GM23338 (cell line): ENCODE data around the gene FAM8A1. TPM values are rescaled to one million over a fixed set of nuclear protein-coding genes. Genes with fewer than 3 reads are reported as not detected.
A peak's percentile ranks its signal among the peaks of the same experiment; 100 is the strongest.

Experiments
- ATAC-seq: fragments of 200-7000 bp; cut with Tn5 transposase; 3 replicates; pipeline ENCODE4 v1.9.1; 2020
- DNase-seq: peaks from one replicate; pipeline ENCODE4 v3.0.0-alpha.2; 2015; ENCODE audit warnings: low spot score
- H2AFZ ChIP-seq: fragments of 200-600 bp; sonication (generic); 2 replicates; pipeline ENCODE4 v1.8.0; 2016; ENCODE audit warnings: antibody characterized with exemption, mild to moderate bottlenecking, moderate library complexity
- H3F3A ChIP-seq: fragments of 200-600 bp; sonication (generic); replicated peaks from 2 replicates; pipeline ENCODE4 v1.8.0; 2017; ENCODE audit warnings: antibody characterized with exemption, mixed run types, low read depth
- H3K27ac ChIP-seq: fragments of 200-600 bp; sonication (generic); 2 replicates; pipeline ENCODE4 v1.6.1; 2016; ENCODE audit warnings: low read depth
- H3K27me3 ChIP-seq: fragments of 200-600 bp; sonication (generic); 2 replicates; pipeline ENCODE4 v1.8.0; 2016; ENCODE audit warnings: mild to moderate bottlenecking, mixed run types, moderate library complexity; ENCODE audit not compliant: insufficient read depth
- H3K36me3 ChIP-seq: fragments of 200-600 bp; sonication (generic); 2 replicates; pipeline ENCODE4 v1.8.0; 2016; ENCODE audit warnings: mild to moderate bottlenecking; ENCODE audit not compliant: insufficient read depth
- H3K4me1 ChIP-seq: fragments of 200-600 bp; sonication (generic); 2 replicates; pipeline ENCODE4 v1.8.0; 2016; ENCODE audit warnings: mild to moderate bottlenecking, moderate library complexity; ENCODE audit not compliant: insufficient read depth
- H3K4me2 ChIP-seq: fragments of 200-600 bp; sonication (generic); 2 replicates; pipeline ENCODE4 v1.7.1; 2017; ENCODE audit warnings: mixed run types
- H3K4me3 ChIP-seq: fragments of 200-600 bp; sonication (generic); 2 replicates; pipeline ENCODE4 v1.6.1; 2016; ENCODE audit warnings: mixed run types
- H3K79me2 ChIP-seq: fragments of 200-600 bp; sonication (generic); replicated peaks from 2 replicates; pipeline ENCODE4 v1.8.0; 2017; ENCODE audit warnings: mild to moderate bottlenecking; ENCODE audit not compliant: insufficient read depth
- H3K9me2 ChIP-seq: fragments of 200-600 bp; sonication (generic); 2 replicates; pipeline ENCODE4 v1.8.0; 2017; ENCODE audit not compliant: insufficient read depth
- H4K20me1 ChIP-seq: fragments of 200-600 bp; sonication (generic); replicated peaks from 2 replicates; pipeline ENCODE4 v1.8.0; 2017; ENCODE audit warnings: mild to moderate bottlenecking; ENCODE audit not compliant: insufficient read depth
- H3K27ac Mint-ChIP-seq: 2 replicates; pipeline ENCODE4 v1.8.0; 2020; ENCODE audit warnings: inconsistent platforms, mild to moderate bottlenecking, moderate library complexity, mixed read lengths
- H3K27me3 Mint-ChIP-seq: 3 replicates; pipeline ENCODE4 v1.8.0; 2022; ENCODE audit warnings: low read depth, mild to moderate bottlenecking, moderate library complexity, mixed read lengths, inconsistent platforms; ENCODE audit not compliant: insufficient read depth, poor library complexity
- H3K36me3 Mint-ChIP-seq: 3 replicates; pipeline ENCODE4 v1.8.0; 2021; ENCODE audit warnings: low read depth, mild to moderate bottlenecking, inconsistent platforms, moderate library complexity, mixed read lengths
- H3K4me1 Mint-ChIP-seq: 3 replicates; pipeline ENCODE4 v1.8.0; 2020; ENCODE audit warnings: mild to moderate bottlenecking, inconsistent platforms, mixed read lengths
- H3K4me3 Mint-ChIP-seq: 3 replicates; pipeline ENCODE4 v1.8.0; 2021; ENCODE audit warnings: moderate library complexity, mild to moderate bottlenecking, inconsistent platforms, mixed read lengths
- H3K9me3 Mint-ChIP-seq: 3 replicates; pipeline ENCODE4 v1.8.0; 2020; ENCODE audit warnings: moderate library complexity, mild to moderate bottlenecking, inconsistent platforms, mixed read lengths
- CREB1 ChIP-seq: fragments of 250-450 bp; sonication (Bioruptor Pico); IDR thresholded peaks from 2 replicates; pipeline ENCODE4 v1.5.0; 2020; ENCODE audit warnings: low read depth, mild to moderate bottlenecking, moderate library complexity
- CTCF ChIP-seq, 2 experiments: fragments of 200-600 bp in 1 of 2; sonication (generic) in 1 of 2; conservative IDR thresholded peaks; 2 replicates each; pipeline versions ENCODE4 v1.5.1 to v1.6.1; 2016 to 2017; ENCODE audit warnings: antibody characterized with exemption in 2 of 2, low read depth in 2 of 2, mild to moderate bottlenecking in 2 of 2, moderate library complexity in 1 of 2
- EZH2 ChIP-seq: fragments of 200-600 bp; sonication (generic); IDR thresholded peaks from one replicate; pipeline ENCODE4 v1.8.0; 2017; ENCODE audit warnings: antibody characterized with exemption, mild to moderate bottlenecking, low read depth; ENCODE audit not compliant: unreplicated experiment
- JUNB ChIP-seq: IDR thresholded peaks from one replicate; pipeline ENCODE4 v1.6.1; 2016; ENCODE audit warnings: antibody characterized with exemption; ENCODE audit not compliant: unreplicated experiment
- NANOG ChIP-seq: IDR thresholded peaks from 2 replicates; pipeline ENCODE4 v1.6.1; 2016; ENCODE audit warnings: antibody characterized with exemption, borderline replicate concordance
- POLR2AphosphoS5 ChIP-seq: IDR thresholded peaks from 2 replicates; pipeline ENCODE4 v1.6.1; 2016; ENCODE audit warnings: antibody characterized with exemption, low read depth
- ZNF331 ChIP-seq: fragments of 250-450 bp; sonication (Bioruptor Pico); IDR thresholded peaks from 2 replicates; pipeline ENCODE4 v1.5.0; 2020; ENCODE audit warnings: low read depth, mild to moderate bottlenecking, moderate library complexity
- polyA plus RNA-seq: library from polyadenylated mRNA; unstranded; fragments of >200 nt; fragmentation: Nextera tagmentation; extraction: Ambion mirVana; gene quantifications from 2 replicates; pipeline ENCODE4 v1.2.1, GENCODE V29; 2016
- total RNA-seq: library from RNA; depleted of rRNA; stranded (reverse); fragments of >200 nt; shearing (Covaris generic); gene quantifications from 2 replicates; pipeline ENCODE4 v1.2.3, GENCODE V29; 2014
- TF ChIP-seq, protein P1 (sequence below): fragments of 250-450 bp; sonication (Bioruptor Pico); IDR thresholded peaks from 2 replicates; pipeline ENCODE4 v1.5.0; 2020; ENCODE audit warnings: mild to moderate bottlenecking, moderate library complexity
- TF ChIP-seq, protein P2 (sequence below): IDR thresholded peaks from one replicate; pipeline ENCODE4 v1.6.1; 2018; ENCODE audit warnings: antibody characterized with exemption; ENCODE audit not compliant: unreplicated experiment

The FAM8A1 gene
- total and polyA plus RNA-seq, 2 experiments from 2014 or later, result 4.0 to 15.6 TPM

DNA sequence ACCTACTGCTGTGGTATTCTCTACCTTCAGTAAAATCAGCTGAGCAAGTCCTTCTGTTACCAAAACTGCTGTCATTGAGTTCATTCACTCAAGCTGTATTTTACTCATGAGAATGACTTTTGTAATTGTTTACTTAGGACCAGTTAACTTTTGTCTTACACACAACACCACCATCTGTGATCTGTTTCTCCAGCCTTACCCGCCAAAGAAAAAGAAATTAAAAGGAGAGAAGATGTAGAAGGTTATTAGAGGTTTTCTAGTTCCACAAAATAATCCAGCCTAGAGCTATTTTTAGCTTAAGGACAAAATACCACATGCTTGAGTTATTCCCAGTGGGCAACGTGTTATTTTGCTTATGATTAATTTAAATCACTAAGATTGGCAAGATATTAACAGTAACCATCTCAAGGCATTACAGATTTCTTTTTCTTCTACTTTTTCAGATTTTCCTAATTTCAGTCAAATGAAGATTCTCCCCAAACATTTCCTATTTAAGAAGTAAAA is 38.2 kb downstream of the FAM8A1 start:
- H3K9me2 ChIP-seq, result no peaks in the 10 kb centered on the region
- no peaks in the 10 kb centered on the region for H3K27me3 ChIP-seq
- peaks cover 35% of the 10 kb centered on the region for H3K36me3 ChIP-seq
- no peak overlapping the region for H3K4me2 ChIP-seq
- H3K4me1 ChIP-seq, result no peaks in the 10 kb centered on the region
- H2AFZ ChIP-seq, result no peak overlapping the region
- DNase-seq (no peak), ATAC-seq (no peak)
- H3K36me3 Mint-ChIP-seq, result peaks cover 89% of the 10 kb centered on the region
- H3K79me2 ChIP-seq, result peaks cover 63% of the 10 kb centered on the region
- no peak overlapping the region for H3K4me3 ChIP-seq
- H3K9me3 Mint-ChIP-seq, result no peaks in the 10 kb centered on the region
- H4K20me1 ChIP-seq, result peaks cover 17% of the 10 kb centered on the region
- H3K27ac ChIP-seq, result peak overlapping the region; percentile 7; the same call in 1 of the 2 replicates
- H3K4me1 Mint-ChIP-seq, result no peaks in the 10 kb centered on the region; the same call in 2 of the 3 replicates
- no peak for TF ChIP-seq EZH2
- TF ChIP-seq, protein P1, sequence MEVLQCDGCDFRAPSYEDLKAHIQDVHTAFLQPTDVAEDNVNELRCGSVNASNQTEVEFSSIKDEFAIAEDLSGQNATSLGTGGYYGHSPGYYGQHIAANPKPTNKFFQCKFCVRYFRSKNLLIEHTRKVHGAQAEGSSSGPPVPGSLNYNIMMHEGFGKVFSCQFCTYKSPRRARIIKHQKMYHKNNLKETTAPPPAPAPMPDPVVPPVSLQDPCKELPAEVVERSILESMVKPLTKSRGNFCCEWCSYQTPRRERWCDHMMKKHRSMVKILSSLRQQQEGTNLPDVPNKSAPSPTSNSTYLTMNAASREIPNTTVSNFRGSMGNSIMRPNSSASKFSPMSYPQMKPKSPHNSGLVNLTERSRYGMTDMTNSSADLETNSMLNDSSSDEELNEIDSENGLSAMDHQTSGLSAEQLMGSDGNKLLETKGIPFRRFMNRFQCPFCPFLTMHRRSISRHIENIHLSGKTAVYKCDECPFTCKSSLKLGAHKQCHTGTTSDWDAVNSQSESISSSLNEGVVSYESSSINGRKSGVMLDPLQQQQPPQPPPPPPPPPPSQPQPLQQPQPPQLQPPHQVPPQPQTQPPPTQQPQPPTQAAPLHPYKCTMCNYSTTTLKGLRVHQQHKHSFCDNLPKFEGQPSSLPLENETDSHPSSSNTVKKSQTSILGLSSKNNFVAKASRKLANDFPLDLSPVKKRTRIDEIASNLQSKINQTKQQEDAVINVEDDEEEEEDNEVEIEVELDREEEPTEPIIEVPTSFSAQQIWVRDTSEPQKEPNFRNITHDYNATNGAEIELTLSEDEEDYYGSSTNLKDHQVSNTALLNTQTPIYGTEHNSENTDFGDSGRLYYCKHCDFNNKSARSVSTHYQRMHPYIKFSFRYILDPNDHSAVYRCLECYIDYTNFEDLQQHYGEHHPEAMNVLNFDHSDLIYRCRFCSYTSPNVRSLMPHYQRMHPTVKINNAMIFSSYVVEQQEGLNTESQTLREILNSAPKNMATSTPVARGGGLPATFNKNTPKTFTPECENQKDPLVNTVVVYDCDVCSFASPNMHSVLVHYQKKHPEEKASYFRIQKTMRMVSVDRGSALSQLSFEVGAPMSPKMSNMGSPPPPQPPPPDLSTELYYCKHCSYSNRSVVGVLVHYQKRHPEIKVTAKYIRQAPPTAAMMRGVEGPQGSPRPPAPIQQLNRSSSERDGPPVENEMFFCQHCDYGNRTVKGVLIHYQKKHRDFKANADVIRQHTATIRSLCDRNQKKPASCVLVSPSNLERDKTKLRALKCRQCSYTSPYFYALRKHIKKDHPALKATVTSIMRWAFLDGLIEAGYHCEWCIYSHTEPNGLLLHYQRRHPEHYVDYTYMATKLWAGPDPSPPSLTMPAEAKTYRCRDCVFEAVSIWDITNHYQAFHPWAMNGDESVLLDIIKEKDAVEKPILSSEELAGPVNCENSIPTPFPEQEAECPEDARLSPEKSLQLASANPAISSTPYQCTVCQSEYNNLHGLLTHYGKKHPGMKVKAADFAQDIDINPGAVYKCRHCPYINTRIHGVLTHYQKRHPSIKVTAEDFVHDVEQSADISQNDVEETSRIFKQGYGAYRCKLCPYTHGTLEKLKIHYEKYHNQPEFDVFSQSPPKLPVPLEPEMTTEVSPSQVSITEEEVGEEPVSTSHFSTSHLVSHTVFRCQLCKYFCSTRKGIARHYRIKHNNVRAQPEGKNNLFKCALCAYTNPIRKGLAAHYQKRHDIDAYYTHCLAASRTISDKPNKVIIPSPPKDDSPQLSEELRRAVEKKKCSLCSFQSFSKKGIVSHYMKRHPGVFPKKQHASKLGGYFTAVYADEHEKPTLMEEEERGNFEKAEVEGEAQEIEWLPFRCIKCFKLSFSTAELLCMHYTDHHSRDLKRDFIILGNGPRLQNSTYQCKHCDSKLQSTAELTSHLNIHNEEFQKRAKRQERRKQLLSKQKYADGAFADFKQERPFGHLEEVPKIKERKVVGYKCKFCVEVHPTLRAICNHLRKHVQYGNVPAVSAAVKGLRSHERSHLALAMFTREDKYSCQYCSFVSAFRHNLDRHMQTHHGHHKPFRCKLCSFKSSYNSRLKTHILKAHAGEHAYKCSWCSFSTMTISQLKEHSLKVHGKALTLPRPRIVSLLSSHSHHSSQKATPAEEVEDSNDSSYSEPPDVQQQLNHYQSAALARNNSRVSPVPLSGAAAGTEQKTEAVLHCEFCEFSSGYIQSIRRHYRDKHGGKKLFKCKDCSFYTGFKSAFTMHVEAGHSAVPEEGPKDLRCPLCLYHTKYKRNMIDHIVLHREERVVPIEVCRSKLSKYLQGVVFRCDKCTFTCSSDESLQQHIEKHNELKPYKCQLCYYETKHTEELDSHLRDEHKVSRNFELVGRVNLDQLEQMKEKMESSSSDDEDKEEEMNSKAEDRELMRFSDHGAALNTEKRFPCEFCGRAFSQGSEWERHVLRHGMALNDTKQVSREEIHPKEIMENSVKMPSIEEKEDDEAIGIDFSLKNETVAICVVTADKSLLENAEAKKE (CRISPR knock-in tag), result no peak
- TF ChIP-seq, protein P2, sequence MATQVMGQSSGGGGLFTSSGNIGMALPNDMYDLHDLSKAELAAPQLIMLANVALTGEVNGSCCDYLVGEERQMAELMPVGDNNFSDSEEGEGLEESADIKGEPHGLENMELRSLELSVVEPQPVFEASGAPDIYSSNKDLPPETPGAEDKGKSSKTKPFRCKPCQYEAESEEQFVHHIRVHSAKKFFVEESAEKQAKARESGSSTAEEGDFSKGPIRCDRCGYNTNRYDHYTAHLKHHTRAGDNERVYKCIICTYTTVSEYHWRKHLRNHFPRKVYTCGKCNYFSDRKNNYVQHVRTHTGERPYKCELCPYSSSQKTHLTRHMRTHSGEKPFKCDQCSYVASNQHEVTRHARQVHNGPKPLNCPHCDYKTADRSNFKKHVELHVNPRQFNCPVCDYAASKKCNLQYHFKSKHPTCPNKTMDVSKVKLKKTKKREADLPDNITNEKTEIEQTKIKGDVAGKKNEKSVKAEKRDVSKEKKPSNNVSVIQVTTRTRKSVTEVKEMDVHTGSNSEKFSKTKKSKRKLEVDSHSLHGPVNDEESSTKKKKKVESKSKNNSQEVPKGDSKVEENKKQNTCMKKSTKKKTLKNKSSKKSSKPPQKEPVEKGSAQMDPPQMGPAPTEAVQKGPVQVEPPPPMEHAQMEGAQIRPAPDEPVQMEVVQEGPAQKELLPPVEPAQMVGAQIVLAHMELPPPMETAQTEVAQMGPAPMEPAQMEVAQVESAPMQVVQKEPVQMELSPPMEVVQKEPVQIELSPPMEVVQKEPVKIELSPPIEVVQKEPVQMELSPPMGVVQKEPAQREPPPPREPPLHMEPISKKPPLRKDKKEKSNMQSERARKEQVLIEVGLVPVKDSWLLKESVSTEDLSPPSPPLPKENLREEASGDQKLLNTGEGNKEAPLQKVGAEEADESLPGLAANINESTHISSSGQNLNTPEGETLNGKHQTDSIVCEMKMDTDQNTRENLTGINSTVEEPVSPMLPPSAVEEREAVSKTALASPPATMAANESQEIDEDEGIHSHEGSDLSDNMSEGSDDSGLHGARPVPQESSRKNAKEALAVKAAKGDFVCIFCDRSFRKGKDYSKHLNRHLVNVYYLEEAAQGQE, result no peak
- TF ChIP-seq POLR2AphosphoS5, result no peak
- TF ChIP-seq CREB1, result no peak
- TF ChIP-seq CTCF (conservative IDR thresholded peaks at IDR 0.05; ENCODE audit: low read depth in 2 of 2), result no peak
- no peak for TF ChIP-seq NANOG
- TF ChIP-seq JUNB, result no peak
- TF ChIP-seq ZNF331 (CRISPR knock-in tag), result no peak
- no peak overlapping the region for H3K4me3 Mint-ChIP-seq
- peaks cover 2% of the 10 kb centered on the region for H3K27me3 Mint-ChIP-seq
- no peak overlapping the region for H3K27ac Mint-ChIP-seq
- no peaks in the 10 kb centered on the region for H3F3A ChIP-seq
